ENCODE results near the gene BTBD10. TPM values are rescaled to one million over a fixed set of nuclear protein-coding genes. Genes with fewer than 3 reads are reported as not detected.

BTBD10 gene
- total and polyA plus RNA-seq, 12 donors, result 9.3 to 39.8 (median 21.9) TPM

DNA sequence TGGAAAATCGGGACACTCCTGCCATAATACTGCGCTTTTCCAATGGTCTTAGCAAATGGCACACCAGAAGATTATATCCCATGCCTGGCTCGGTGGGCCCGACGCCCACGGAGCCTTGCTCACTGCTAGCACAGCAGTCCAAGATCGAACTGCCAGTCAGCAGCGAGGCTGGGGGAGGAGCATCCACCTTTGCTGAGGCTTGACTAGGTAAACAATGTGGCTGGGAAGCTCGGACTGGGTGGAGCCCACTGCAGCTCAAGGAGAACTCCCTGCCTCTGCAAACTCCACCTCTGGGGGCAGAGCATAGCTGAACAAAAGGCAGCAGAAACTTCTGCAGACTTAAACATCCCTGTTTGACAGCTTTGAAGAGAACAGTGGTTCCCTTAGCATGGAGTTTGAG, 17.2 kb upstream of the BTBD10 start:
- TF ChIP-seq, protein P1, sequence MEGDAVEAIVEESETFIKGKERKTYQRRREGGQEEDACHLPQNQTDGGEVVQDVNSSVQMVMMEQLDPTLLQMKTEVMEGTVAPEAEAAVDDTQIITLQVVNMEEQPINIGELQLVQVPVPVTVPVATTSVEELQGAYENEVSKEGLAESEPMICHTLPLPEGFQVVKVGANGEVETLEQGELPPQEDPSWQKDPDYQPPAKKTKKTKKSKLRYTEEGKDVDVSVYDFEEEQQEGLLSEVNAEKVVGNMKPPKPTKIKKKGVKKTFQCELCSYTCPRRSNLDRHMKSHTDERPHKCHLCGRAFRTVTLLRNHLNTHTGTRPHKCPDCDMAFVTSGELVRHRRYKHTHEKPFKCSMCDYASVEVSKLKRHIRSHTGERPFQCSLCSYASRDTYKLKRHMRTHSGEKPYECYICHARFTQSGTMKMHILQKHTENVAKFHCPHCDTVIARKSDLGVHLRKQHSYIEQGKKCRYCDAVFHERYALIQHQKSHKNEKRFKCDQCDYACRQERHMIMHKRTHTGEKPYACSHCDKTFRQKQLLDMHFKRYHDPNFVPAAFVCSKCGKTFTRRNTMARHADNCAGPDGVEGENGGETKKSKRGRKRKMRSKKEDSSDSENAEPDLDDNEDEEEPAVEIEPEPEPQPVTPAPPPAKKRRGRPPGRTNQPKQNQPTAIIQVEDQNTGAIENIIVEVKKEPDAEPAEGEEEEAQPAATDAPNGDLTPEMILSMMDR (IDR thresholded peaks at IDR 0.05), result no peak
- no peak for TF ChIP-seq POLR2A (IDR thresholded peaks at IDR 0.05)
- H3K27ac ChIP-seq, result no peak overlapping the region
- H3K27me3 ChIP-seq, result no peaks in the 10 kb centered on the region
- no peaks in the 10 kb centered on the region for H3K36me3 ChIP-seq (replicated peaks in 1 of 2)
- H3K9me3 ChIP-seq (replicated peaks in 1 of 3), result no peaks in the 10 kb centered on the region
- intact Hi-C loops (cut with DNase I), result no loop called here
- H3K4me3 ChIP-seq, result no peak overlapping the region
- H3K4me1 ChIP-seq (replicated peaks in 1 of 2), result no peaks in the 10 kb centered on the region
- 83 to 93% (median 86%) methylated on average over 3 to 9 of the region's 9 CpGs for WGBS, 4 donors
- no peak for DNase-seq

GRCh38 chr11:13479688-13480087, 16.7 kb upstream of the BTBD10 start:
- DNase-seq, result no peak
- Histone ChIP-seq H3K27me3 (no peaks in the 10 kb centered on the region), H3K4me3 (no peak overlapping the region), H3K27ac (no peak overlapping the region), H3K4me1 (replicated peaks in 1 of 2) (no peaks in the 10 kb centered on the region), H3K9me3 (replicated peaks in 1 of 3) (no peaks in the 10 kb centered on the region), H3K36me3 (replicated peaks in 1 of 2) (no peaks in the 10 kb centered on the region)
- no peak for TF ChIP-seq POLR2A (IDR thresholded peaks at IDR 0.05)
- TF ChIP-seq, protein P1 (IDR thresholded peaks at IDR 0.05), result no peak
- WGBS, 4 donors, result 84 to 92% (median 89%) methylated on average over 3 of the region's 3 CpGs
- intact Hi-C loops (cut with DNase I), result no loop called here

GRCh38 chr11:13475091-13475490, 12.1 kb upstream of the BTBD10 start:
- Histone ChIP-seq H3K27ac (no peak overlapping the region), H3K36me3 (replicated peaks in 1 of 2) (no peaks in the 10 kb centered on the region), H3K9me3 (replicated peaks in 1 of 3) (no peaks in the 10 kb centered on the region), H3K27me3 (no peaks in the 10 kb centered on the region), H3K4me1 (replicated peaks in 1 of 2) (no peaks in the 10 kb centered on the region), H3K4me3 (no peak overlapping the region)
- WGBS, 4 donors, result 67 to 80% (median 75%) methylated on average over 3 of the region's 3 CpGs
- TF ChIP-seq POLR2A (IDR thresholded peaks at IDR 0.05), result no peak
- TF ChIP-seq, protein P1 (IDR thresholded peaks at IDR 0.05), result no peak
- no peak for DNase-seq
- intact Hi-C loops (cut with DNase I), result no loop called here

DNA sequence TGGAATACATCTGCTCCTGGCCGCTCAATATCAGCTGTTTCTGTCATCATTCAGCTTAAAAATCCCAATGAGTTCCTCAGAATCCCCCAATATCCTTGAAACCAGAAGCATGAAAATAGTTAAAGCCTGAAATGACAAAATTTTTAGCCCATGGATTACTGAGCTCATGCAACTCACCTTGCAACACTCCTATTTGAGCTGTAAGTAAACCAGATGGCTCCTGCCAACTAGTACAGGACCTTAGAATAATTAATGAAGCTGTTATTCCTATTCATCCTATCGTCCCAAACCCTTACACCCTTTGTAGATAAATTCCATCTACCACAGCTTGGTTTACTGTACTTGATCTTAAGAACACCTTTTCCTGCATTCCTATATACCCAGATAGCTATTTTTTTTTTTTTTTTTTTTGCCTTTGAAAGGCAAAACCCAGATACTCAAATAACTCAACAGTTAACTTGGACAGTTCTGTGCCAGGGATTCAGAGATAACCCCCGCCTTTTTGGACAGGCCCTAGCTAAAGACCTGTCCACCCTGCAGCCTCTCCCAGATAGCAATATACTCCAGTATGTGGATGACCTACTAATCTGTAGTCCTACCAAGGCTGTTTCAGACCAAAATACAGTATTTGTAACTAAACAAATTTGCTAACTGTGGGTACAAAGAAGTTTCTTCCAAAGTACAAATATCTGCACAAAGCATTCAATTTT, 10.1 kb upstream of the BTBD10 start:
- no peaks in the 10 kb centered on the region for H3K36me3 ChIP-seq (replicated peaks in 1 of 2)
- WGBS, 4 donors, result 63 to 78% (median 77%) methylated on average over 3 of the region's 3 CpGs
- no peak overlapping the region for H3K27ac ChIP-seq
- TF ChIP-seq, protein P1 (IDR thresholded peaks at IDR 0.05), result no peak
- no peak for TF ChIP-seq POLR2A (IDR thresholded peaks at IDR 0.05)
- no peak overlapping the region for H3K4me3 ChIP-seq
- no peaks in the 10 kb centered on the region for H3K4me1 ChIP-seq (replicated peaks in 1 of 2)
- no peak for DNase-seq
- no peaks in the 10 kb centered on the region for H3K27me3 ChIP-seq
- intact Hi-C loops (cut with DNase I), result loop anchor here in 1 of 2 donors (5.0 kb wide), 1 partner anchor 506 kb away; no protein-coding TSS in a partner anchor
- no peaks in the 10 kb centered on the region for H3K9me3 ChIP-seq (replicated peaks in 1 of 3)

All from adrenal gland (tissue), 12 donors.